Right renal pelvis (tissue), 4 donors: ENCODE measurements around the gene ANKRD23. TPM values are rescaled to one million over a fixed set of nuclear protein-coding genes. Genes with fewer than 3 reads are reported as not detected.
A peak's percentile ranks its signal among the peaks of the same experiment; 100 is the strongest.

Source experiments
- DNase-seq, 4 donors: peaks; one replicate each; pipeline ENCODE4 v3.0.0-alpha.2; 2013; ENCODE audit warnings: low read depth in 4 of 4, low spot score in 3 of 4, missing footprints in 1 of 4
- polyA plus RNA-seq, 4 donors: library from polyadenylated mRNA; unstranded; fragments of 120-200 nt; gene quantifications; one replicate each; pipeline ENCODE4 v1.2.1, GENCODE V29; 2013; ENCODE audit not compliant: insufficient read length in 4 of 4

ANKRD23 gene
- polyA plus RNA-seq, 4 donors = 3.8 to 4.7 (median 3.9) TPM

DNA sequence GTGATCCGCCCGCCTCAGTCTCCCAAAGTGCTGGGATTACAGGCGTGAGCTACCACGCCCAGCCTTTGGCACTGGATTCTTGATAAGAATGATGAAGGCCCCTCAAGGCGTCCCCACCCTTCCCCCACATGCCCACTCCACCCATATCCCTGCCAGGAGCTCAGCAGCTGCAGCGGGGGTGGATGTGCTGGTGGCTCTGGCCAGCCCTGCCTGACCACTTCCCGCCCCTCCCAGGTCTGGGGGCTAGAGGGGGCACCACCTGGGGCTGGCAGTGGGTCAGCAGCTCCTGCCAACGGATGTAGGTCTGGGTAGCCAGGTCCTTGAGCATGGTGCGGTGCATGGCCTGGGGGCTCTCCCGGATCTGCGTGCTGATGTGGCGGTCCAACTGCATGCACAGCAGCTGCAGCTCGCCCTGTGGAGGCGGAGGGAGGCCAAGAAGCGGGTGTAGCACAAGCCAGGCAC, 33.8 kb upstream of the ANKRD23 start:
- no peak for DNase-seq

DNA sequence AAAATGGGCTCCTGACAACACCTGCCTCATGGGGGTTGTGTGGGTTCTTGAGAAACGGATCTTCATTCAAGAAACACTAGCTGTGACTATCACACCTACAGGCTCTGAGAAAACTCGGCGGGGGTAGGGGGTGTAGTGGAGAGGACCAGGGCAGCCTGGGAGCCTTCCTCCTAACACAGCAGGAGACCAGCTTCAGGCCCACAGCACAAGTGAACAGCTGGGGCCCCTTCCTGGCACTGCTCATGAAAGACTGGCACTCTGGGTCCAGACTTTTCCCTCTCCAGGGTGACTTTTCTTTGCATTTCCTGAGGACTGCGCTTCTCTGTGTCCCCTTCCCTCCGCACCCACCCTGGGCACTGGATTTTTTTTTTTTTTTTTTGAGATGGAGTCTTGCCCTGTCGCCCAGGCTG, 33.2 kb upstream of the ANKRD23 start:
- no peak for DNase-seq

DNA sequence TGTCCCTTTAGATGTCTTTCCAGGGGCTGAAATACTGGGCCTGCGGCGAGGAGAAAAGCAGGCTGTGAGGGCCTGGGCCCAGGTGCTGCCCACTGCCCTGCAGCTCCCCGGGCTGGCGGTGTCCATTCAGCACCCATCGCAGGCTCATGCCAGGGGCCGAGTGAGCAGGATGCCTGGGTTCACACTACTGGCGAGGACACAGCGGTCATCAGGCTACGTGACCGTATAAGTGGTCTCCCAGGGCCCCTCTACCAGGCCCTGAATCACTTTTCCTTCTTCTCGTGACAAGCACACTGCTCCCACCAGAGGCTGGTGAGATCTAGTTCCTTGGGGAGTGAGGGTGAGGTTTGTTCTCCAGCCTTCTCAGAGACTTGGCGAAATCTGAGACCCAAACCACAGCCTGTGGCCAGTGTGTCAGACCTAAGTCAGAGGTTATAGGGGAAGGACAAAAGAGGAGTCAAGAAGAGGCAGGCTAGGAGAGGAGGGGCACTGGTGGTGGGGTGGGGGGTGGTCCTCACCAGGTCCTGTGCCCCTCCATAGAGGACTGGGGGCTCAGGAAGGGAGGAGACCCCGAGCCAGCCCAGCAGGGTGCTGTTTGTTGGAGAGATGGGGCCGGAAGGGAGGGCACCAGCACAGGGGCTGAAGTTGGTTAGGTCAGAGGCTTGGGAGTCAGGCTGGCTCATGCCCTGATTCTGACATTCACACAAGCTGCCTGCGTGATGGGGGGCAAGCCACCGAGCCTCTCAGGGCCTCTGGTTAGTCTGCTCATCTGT, 32.6 kb upstream of the ANKRD23 start:
- DNase-seq = no peak

DNA sequence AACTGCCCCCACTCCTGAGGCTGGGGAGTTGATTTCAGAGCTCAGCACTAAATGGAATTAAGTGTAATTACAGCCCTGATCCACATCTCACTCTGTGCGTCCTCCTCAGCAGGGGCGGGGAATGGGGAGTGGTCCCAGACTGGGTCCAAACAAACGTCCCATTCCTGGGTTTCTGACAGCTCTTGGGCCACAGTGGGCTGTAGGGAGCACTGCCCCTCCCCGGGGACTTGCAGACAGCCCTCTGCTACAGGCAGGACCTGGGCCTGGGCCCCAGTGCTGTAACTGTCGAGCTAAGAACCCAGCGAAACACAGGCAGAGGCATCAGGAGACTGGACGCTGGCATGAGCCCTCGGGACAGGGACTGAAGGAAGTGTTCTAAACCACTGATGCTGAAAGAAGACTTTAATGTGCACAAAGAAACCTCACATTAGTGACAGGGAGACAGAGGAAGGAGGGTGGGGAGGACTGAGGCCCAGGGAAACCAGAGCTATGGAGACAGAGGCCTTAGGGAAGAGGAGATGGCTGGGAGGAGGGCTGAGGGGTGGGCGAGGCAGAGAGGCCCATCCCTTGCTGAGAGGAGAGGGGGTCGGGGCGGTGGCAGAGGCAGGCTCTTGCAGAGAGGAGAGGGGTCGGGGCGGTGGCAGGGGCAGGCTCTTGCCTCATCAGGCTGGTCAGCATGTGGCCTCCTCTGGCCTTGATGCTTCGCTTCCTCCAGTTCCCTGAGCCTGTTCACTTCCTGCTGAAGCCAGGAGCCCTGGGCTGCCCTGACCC, 31.9 kb upstream of the ANKRD23 start:
- DNase-seq = no peak

DNA sequence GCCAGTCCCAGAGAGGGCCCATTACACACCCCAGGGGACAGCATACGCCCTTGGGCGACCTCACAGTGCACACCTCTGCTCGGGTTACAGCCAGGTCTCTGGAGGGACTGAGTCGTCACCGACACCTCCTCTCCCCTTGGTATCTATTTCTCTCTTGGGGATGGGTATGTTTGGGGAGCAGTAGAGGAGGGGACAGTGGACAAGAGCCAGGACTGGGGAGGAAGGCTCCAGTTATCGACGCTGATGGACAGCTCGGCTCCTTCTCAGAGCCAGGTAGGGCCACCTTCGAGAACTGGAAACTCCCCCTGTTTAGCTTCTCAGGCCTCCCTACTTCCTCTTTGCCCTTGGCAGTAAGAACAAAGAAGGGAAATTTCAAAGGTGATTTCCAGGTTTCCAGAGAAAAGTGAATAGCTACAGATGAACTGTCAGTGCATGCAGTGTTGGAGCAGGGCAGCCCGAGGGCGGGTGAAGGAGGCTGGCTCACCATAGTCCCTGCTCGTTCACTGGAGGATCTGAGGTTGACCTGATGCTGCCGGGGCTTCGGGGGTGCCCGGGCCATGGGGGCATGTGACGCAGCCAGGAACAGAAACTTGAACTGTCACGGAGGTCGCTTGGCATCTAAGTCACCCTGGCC, 30.5 kb upstream of the ANKRD23 start:
- DNase-seq = no peak

DNA sequence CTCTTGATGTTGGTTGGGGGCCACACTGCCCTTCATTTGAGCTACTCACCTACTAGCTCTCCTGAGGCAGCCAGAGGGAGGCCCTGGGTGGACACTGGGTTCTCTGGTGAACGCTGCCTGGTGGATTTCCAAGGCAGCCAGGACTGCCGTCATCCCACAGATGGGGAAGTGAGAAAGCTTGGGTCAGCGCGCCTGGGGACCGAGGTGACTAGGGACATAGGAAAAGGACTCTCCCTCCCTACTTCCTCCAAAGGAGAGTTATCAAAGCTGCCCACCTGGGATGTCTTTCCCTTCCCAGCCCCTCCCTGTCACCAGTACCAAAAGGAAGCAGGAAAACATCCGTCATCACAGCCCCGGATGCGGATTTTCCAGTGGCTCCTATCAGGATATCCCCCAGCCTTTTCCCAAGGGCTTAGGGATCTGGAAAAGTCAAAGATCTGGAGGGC, 29.9 kb upstream of the ANKRD23 start:
- no peak for DNase-seq

DNA sequence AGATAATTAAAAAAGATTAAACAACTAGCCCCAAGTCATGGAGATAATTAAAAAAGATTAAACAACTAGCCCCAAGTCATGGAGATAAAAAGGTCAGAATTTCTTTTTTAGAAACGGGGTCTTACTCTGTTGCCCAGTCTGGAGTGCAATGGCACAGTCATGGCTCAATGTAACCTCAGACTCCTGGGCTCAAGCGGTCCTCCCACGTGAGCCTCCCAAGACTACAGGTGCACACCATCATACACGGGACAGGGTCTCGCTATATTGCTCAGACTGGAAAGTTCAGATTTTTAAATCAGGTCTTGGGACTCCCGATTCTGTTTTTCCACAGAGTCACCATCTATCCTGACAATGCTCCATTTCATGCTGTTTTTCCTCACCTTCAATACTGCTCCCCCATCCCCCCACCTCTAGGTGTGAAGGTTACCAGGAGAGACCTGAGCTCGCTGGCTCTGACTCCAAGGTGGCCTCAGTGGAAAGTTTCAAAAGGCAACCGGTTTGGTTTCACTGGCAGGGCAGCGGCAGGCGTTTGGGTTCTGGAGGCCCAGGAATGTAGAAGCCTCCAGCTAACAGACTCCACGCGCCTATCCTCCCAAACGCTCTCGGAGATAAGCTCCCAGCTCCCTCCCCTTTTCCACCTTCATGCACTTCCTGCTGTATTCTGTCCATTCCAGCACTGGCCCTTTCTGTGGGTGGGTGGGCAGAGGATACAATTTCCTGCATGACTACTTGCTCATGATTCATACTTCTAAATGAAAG, 28.9 kb upstream of the ANKRD23 start:
- DNase-seq = no peak

DNA sequence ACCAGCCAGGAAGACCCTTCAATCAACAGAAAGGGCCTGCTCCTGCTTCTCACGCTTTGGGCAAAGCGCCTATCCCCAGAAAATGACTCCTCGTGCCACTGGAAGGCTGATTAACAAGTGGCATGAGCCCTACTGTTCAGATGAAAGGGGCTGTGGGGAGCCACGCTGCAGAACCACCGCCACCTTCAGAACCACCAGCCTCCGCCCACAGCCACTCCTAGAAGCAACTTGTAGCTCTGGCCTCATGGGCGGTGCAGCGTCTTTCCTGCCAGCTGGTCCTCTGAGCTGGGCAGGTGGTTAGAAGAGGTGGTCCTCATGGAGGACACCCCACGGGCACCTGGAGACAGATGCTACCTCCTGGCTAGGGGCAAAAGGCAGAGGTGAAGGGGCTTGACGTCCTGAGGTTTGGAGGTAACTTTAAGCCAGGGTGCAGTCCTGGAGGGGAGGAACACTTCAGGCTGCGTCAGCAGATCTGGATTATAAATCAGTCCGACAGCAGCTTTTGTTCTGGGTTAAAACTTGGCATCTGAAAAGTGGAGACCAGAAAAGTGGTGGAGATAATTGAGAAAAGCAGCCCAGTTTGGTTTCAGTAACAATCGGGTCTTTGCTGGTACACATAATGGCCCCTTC, 26.9 kb upstream of the ANKRD23 start:
- DNase-seq = no peak

DNA sequence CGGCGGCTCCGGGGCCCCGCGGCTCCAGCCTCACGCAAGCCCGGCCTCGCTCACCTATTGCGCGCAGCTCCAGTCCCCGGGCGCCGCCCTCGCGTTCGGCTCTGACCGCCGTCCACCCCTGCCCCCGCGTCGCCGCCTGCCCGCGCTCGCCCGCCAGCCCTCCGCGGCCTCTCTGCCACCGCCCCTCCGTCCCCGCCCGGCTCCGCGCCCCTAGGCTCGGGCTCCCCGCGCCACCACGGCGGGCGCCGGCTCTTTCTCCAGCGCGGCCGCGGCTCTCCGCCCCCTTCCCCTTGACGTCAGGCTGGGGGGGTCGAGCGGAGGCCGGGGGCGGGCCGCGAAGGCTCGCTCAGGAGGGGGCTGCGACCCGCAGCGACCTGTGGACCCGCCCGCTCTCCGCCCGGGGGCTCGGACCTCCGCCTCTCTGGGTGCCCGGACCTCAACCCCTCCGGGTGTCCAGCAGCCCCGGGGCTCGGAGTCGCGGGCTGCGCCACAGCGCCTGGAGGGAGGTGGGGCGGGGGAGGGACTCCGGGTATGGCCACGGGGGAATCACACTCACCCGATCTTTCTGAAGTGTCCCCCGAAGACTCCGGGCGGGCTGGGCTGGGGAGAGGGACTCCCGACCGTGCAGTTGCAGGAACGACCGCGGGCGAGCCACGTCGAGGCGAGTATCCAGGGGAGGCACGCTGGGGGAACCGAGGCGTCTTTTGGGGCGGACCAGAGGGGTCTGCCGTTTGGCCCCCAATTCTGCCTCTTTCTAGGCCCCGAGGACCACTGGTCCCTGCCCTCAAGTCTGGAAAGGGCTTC, 26.2 kb upstream of the ANKRD23 start, which contains the start of gene SEMA4C:
Gene SEMA4C, minus strand, starts transcription at position 259 of the 804 bp plus-strand sequence. CDS start 2,194 bp downstream, outside the sequence.
- peak in 1 of 4 donors; percentile 48 for DNase-seq

DNA sequence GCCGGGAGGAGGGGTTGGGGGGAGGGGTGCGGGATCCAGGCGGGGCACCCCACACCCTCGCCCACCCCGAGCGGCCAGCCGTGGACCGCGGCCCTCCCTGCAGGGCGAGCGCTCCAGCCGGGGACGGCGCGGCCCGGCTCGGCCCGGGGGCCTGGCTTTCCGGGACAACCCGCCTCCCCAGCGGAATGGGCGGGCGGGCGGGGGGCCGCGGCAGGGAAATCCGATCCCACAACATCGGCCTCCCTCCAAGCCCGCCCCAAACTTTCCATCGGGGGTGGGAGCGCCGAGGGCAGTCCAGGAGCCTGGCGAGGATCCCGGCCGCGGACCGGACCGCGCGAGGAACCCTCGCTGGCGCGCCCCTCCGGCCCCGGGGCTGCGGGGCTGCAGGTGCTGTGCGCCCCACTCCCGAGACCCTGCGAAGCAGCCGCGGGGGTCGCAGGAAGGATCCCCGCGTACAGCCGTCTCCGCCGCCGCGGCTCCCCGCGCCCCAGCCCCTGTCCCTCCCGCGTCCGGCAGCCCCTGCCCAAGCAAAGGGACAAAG, 25.5 kb upstream of the ANKRD23 start:
- peak in 1 of 4 donors; percentile 54 for DNase-seq

DNA sequence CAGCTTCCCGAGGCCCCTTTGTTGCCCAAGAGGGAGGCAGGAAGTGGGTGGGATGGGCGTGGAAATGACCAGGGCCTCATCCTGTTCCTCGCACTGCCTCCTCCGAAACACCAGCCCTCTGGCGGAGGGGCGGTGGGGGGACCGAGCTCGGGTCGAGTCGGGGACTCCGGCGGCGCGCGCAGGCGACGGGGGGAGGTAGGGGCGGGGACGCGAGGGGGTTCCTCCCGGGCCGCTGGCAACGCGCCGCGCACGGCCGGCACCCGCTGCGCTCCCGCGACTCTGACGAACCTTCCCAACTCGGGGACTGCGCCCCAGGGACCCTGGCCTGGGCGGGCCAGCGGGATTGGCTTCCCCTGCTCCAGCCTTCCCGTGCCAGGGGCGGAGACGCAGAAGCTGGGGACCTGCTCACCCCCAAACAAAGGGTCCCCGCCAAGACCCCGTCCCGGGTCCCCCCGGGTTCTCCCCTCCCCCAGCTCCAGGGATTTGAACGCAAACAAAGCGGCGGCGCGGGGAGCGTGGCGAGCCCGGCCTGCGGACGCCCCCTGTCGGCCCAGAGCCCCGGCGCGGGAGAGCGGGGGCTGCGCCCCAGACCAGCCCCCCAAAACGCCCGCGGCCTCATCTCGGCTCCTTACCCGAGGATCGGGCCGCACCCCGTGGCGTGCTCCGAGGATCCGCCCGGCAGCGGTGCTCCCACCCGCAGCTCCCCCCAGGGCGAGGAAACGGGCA, 24.9 kb upstream of the ANKRD23 start:
- peak in 2 of 4 donors; percentile 65 to 76 for DNase-seq

DNA sequence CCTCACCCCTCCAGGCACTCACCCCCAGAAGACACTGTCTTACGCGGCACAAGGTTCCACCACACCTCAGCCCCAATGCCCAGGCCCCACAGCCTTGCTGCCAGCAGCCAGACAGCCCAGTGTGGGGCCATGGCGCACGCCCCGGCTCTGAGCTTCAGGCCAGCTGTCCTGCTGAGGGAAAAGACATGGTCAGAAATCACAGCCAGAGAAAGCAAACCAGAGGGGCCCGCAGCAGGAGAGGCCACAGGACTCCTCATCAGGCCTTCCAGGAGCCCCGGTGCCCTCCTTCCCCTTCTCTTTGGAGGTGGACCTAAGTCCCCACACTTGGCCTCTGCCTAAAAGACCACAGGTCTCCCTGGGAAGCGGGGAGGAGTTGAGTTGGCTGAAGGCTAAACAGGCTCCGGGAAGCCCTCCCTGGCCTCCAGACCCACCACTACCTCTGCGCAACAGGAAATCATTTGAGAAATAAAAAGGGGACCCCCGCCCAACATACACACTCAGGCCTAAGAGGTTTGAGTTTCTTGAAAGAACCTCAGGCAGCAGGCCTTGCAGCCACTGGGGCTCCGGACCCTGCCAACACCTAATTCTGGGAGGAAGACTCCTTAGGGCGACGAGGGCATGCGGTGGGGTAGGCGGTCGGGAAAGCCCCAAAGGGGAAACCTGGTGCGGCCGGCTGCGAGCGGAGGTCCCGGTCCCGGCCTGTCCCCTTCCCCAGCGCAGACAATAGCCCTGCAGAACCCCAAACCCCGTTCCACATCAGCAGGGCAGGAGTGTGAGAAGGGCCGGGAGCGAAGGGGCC, 24.1 kb upstream of the ANKRD23 start:
- no peak for DNase-seq

DNA sequence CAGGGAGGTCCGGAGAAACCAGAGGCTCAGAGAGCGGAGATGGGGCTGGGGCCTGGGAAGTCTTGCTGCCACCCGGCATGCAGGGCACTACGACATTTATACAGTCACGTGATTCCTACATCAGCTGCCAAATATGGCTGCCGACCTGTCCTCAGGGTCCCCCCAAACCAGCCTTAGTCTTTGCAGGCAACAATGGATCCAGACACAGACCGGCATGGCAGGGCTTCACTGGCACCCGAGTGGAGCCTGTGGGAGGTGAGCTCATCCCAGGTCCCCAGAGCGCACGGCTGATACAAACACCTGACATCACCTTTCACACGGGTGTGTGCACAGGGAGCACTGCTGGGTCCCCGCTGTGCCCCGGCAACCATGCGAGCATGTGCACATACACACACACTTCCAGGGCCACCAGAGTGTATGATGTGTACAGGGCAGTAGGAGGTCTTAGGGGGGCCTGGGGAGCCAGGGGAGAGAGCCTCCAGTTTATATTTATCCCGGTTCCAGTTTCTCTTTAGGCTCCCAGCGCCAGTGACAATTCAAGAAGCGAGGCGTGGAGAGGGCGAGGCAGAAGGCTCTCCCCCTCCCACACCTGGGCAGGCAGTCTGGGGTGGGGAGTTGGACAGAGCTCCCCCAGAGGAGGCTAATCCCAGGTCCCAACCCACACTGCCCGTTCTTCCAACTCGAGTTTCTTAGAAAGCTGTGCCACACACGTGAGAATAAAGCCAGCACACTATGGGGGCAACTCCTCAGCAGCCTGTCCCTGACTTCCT, 23.4 kb upstream of the ANKRD23 start:
- DNase-seq = no peak

DNA sequence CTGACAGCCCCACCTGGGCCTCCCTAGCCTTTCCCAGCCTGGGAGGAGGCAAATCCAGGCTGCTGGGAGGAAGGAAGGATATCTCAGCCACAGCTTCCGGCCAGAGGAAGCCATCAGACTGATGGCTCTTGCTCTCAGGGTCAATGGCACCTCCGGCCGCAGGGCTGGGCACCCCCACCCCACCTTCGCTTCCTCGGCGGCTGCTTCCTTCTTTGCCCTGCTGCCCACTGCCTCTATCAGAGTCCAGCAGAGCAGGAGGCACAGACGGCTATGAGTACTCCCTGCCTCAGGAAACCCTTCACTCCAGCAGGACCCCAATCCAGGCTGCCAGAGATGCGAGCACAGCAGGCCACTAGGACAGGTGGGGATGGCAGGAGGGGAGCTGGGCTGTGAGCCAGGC, 22.8 kb upstream of the ANKRD23 start:
- no peak for DNase-seq

DNA sequence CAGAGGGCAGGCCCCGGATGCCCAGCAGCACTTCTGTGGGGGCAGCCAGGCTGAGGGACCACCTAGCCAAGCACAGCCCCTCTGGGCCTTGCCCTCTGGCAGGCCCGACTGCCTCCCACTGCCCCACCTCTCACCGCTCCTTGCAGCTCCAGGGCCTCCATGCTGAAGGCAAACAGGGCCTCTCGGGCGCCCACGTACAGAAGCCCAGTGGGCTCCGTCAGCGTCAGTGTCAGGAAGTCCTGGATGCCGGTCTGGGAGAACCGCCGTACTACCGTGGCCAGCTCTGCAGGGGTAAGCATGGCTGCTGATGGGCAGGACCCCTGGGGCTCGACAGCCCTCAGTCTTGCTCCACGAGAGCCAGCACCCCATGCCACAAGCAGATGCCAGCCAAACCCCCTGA, 22.3 kb upstream of the ANKRD23 start:
- no peak for DNase-seq

DNA sequence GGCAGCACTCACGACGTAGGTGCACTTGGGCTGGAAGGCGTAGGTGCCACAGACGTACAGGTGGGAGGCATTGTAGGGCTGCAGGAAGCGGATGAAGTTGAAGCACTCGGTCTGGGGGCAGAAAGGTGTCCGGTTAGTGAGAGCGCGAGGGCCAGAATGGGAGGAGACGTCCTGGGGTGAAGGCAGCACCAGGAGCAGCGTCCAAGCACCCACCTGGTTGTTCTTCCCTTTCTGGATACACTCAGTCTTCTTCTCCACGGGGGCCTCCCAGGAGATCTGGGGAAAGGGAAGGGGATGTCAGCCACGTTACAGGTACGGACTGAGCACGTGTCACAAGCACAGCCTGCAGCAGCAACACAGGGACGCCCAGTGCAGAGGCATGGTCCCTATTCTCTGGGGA, 21.8 kb upstream of the ANKRD23 start:
- no peak for DNase-seq
